Ishikawa (cell line): ENCODE results near the gene SCAMP1.

Source experiments
- CEBPB ChIP-seq: IDR thresholded peaks from 2 replicates; pipeline ENCODE4 v1.6.1; 2012
- CREB1 ChIP-seq: IDR thresholded peaks from 2 replicates; pipeline ENCODE4 v1.6.1; 2012; ENCODE audit warnings: low read depth
- EGR1 ChIP-seq: IDR thresholded peaks from 2 replicates; pipeline ENCODE4 v1.6.1; 2012
- EP300 ChIP-seq: IDR thresholded peaks from 2 replicates; pipeline ENCODE4 v1.6.1; 2012; ENCODE audit warnings: borderline replicate concordance
- FOXM1 ChIP-seq: IDR thresholded peaks from 2 replicates; pipeline ENCODE4 v1.6.1; 2012; ENCODE audit warnings: low read depth, borderline replicate concordance
- NFIC ChIP-seq: IDR thresholded peaks from 2 replicates; pipeline ENCODE4 v1.6.1; 2012
- RAD21 ChIP-seq: IDR thresholded peaks from 2 replicates; pipeline ENCODE4 v1.6.1; 2012; ENCODE audit warnings: low read depth
- REST ChIP-seq: IDR thresholded peaks from 2 replicates; pipeline ENCODE4 v1.6.1; 2012; ENCODE audit warnings: low read depth, mild to moderate bottlenecking
- TAF1 ChIP-seq: IDR thresholded peaks from 2 replicates; pipeline ENCODE4 v1.6.1; 2012; ENCODE audit warnings: low read depth, mild to moderate bottlenecking
- TCF12 ChIP-seq: IDR thresholded peaks from 2 replicates; pipeline ENCODE4 v1.6.1; 2012; ENCODE audit warnings: low read depth
- TEAD4 ChIP-seq: IDR thresholded peaks from 2 replicates; pipeline ENCODE4 v1.6.1; 2012
- YY1 ChIP-seq: IDR thresholded peaks from 2 replicates; pipeline ENCODE4 v1.6.1; 2012; ENCODE audit warnings: low read depth
- ZBTB7A ChIP-seq: IDR thresholded peaks from 2 replicates; pipeline ENCODE4 v1.6.1; 2012; ENCODE audit warnings: low read depth
- TF ChIP-seq, protein P1 (sequence below): IDR thresholded peaks from 2 replicates; pipeline ENCODE4 v1.6.1; 2012
- TF ChIP-seq, protein P2 (sequence below): IDR thresholded peaks from 2 replicates; pipeline ENCODE4 v1.6.1; 2012

Gene SCAMP1

GRCh38 chr5:78387468-78388153 is 27.2 kb downstream of the SCAMP1 start:
- no peak for TF ChIP-seq CEBPB
- TF ChIP-seq FOXM1 = no peak
- TF ChIP-seq TEAD4 = no peak
- TF ChIP-seq CREB1 = no peak
- TF ChIP-seq NFIC = no peak
- no peak for TF ChIP-seq RAD21
- TF ChIP-seq, protein P1, sequence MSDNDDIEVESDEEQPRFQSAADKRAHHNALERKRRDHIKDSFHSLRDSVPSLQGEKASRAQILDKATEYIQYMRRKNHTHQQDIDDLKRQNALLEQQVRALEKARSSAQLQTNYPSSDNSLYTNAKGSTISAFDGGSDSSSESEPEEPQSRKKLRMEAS = no peak
- TF ChIP-seq EGR1 = no peak
- TF ChIP-seq ZBTB7A = no peak
- TF ChIP-seq YY1 = no peak
- TF ChIP-seq EP300 = no peak
- TF ChIP-seq, protein P2, sequence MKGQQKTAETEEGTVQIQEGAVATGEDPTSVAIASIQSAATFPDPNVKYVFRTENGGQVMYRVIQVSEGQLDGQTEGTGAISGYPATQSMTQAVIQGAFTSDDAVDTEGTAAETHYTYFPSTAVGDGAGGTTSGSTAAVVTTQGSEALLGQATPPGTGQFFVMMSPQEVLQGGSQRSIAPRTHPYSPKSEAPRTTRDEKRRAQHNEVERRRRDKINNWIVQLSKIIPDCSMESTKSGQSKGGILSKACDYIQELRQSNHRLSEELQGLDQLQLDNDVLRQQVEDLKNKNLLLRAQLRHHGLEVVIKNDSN = no peak
- TF ChIP-seq TCF12 = no peak
- TF ChIP-seq REST = no peak
- TF ChIP-seq TAF1 = no peak

DNA sequence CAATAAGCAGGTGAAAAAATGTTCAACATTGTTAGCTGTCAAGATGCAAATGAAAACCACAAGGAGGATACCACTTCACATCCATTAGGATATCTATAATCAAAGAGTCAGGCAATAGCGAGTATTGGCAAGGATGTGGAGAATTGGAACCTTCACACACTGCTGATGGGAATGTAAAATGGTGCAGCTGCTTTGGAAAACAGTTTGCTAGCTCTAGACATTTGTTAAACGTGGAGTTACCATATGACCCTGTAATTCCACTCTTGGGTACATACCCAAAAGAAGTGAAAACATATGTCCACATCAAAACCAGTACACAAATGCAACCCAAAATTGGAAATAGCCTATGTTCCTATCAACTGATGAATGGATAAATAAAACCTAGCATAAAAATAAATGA is 37.4 kb downstream of the SCAMP1 start:
- TF ChIP-seq TCF12 (no peak), NFIC (no peak)

GRCh38 chr5:78399116-78399515 is 38.7 kb downstream of the SCAMP1 start:
- TF ChIP-seq FOXM1 = no peak
- no peak for TF ChIP-seq RAD21
- TF ChIP-seq YY1 = no peak
- no peak for TF ChIP-seq TCF12
- TF ChIP-seq EP300 = no peak
- no peak for TF ChIP-seq CEBPB
- TF ChIP-seq ZBTB7A = no peak
- no peak for TF ChIP-seq TAF1
- no peak for TF ChIP-seq TEAD4
- TF ChIP-seq REST = no peak
- TF ChIP-seq CREB1 = no peak
- TF ChIP-seq, protein P2 = no peak
- TF ChIP-seq NFIC = no peak
- TF ChIP-seq EGR1 = no peak
- TF ChIP-seq, protein P1 = no peak

- TF ChIP-seq TCF12 (no peak), EP300 (no peak)
- TF ChIP-seq, protein P1 = no peak
These were observed 44.4 kb downstream of the SCAMP1 start for GRCh38 chr5:78404682-78405293.

DNA sequence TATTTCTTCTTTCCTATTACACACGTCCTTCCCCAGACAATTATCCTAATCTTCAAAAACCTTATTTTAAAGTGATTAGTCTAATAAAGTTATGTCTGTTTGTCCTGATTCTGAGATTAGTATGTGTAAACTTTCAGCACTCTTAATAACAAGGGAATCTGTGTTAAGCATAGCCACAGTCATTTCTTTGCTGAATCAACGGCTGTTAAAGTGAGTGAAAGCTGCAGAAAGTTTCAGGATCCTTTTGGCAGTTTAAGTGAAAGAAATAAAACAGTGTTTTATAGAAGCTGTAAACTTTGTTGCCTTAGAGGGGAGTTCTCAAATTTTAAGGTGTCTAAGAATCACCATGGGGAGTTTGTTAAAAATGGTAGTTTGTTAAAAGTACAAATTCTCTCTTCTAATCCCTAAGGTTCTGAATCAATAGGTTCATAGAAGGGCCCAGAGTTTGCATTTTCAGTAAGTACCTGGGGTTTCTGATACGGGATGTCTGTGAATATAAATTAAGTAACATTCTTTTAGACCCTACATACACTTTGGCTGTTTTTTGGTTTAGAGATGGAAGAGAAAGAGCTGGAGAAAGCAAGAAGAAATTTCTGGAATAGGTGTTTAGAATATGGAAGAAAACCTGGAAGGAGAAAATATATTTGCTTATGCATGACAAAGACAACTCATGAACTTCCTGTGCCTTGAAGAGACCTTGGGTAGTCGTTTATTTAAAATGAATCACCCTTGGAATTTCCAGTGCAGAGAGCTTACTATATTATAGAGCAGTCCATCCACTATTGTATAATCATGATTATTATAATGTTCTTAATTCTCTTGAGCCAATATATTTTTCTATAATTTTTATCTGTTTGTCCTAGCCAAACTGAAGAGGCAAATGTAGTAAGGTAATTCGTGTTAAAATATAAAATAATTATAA is 45.7 kb downstream of the SCAMP1 start:
- no peak for TF ChIP-seq TEAD4

DNA sequence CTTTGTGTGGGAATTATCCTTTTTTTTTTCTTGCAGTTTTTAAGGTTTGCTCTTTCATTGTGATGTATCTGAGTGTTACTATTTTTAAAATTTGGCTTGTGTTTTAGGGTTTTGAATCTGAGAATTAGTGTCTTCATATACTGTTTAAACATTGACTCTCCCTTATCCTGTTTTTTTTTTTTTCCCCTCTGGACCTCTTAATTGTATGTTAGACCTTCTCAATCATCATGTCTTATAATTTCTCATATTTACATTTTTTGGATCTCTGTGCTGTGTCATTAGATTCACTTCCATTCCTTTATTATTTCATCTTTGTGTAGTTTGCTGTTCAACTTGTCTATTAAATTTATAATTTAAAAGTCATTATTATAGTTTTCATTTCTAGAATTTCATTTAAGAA is 47.0 kb downstream of the SCAMP1 start:
- TF ChIP-seq CEBPB (no peak), REST (no peak), EGR1 (no peak)
